ENCODE measurements around the gene RBX1.

Gene RBX1

DNA sequence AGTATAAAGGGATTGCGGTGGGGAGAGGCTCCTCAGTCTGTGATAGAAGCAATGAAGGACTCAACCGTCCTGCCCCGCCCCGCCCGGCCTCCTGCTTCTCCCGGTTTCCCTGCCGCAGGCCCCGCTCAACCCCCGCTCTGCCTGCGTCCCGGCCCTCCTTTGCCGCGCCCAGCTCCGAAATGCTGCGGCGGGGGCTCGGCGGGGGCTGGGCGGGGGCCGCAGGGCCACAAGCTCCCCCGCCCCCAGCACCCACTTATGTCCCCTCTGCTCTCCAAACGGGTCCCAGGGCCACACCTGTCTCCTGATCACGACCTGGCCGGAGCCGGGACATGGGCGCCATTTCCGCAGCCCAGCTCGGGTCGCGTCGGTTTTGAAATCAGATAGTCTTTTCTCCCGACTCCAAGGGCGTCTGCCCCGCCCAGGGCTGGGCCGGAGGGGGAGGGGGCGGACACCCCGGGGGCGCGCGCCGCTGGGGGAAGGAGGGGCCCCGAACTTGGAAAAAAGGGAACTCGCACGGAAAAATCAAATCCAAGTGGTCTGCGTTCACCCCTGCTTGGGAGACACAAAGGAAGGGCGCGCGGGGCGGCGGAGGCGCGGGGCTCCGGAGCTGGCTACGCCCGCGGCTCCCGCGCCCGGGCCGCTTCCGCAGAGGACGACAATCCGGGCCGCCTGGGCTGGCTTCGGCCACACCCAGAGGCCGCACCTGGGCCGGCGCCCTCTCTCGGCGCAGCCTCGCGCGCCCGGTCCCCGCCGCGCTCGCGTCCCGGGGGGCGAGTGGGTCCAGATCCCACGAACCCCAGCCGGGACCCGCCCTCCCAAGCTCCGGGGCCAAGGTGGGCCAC, 70.7 kb downstream of the RBX1 start:
- FAIRE-seq (no peak), DNase-seq (ENCODE audit: insufficient read length, low spot score) (no peak)
- TF ChIP-seq, protein P1, sequence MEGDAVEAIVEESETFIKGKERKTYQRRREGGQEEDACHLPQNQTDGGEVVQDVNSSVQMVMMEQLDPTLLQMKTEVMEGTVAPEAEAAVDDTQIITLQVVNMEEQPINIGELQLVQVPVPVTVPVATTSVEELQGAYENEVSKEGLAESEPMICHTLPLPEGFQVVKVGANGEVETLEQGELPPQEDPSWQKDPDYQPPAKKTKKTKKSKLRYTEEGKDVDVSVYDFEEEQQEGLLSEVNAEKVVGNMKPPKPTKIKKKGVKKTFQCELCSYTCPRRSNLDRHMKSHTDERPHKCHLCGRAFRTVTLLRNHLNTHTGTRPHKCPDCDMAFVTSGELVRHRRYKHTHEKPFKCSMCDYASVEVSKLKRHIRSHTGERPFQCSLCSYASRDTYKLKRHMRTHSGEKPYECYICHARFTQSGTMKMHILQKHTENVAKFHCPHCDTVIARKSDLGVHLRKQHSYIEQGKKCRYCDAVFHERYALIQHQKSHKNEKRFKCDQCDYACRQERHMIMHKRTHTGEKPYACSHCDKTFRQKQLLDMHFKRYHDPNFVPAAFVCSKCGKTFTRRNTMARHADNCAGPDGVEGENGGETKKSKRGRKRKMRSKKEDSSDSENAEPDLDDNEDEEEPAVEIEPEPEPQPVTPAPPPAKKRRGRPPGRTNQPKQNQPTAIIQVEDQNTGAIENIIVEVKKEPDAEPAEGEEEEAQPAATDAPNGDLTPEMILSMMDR (IDR thresholded peaks at IDR 0.05; ENCODE audit: insufficient read depth, missing control alignments): no peak

- DNase-seq (ENCODE audit: insufficient read length, low spot score) (peak; percentile 32), FAIRE-seq (no peak)
- TF ChIP-seq, protein P1 (IDR thresholded peaks at IDR 0.05; ENCODE audit: insufficient read depth, missing control alignments): no peak
Observed at GRCh38 chr22:41022470-41023298, 71.5 kb downstream of the RBX1 start.

Measured in D721Med (cell line).